Fibroblast of lung (primary cell): ENCODE data around the gene TMEM258.

Source experiments
- CTCF ChIP-seq, 2 donors: IDR thresholded peaks in 1 of 2; conservative IDR thresholded peaks in 1 of 2; 1 replicate in 1 of 2; 2 replicates in 1 of 2; pipeline ENCODE4 v1.5.1; 2011 to 2012; ENCODE audit warnings: low read length in 2 of 2, control low read depth in 1 of 2, inconsistent platforms in 1 of 2, low read depth in 1 of 2, mild to moderate bottlenecking in 1 of 2
- EZH2 ChIP-seq: IDR thresholded peaks from 2 replicates; pipeline ENCODE4 v1.5.1; 2012; ENCODE audit warnings: low read length, control low read depth, mild to moderate bottlenecking; ENCODE audit errors: missing control alignments

DNA sequence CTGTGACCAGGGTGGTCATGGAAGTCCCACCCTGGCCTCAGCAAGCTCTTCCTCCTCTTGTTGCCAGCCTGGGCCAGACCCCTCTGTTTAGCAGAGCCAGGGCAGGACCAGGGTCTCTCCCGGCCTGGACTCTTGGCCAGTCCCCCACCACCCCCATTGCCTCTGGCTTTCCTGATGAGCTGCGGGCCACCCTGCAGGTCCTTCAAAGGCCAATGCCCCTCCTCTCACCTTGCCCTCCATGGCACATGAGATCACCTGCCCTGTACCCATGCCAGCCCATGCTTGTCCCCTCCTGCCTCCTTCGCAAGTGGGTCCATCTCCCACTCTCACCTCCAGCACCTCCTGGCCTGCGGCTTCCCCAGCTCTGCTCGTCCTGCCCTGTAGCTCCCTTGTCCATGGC, 46.1 kb upstream of the TMEM258 start:
- TF ChIP-seq EZH2 (no peak), CTCF (conservative IDR thresholded peaks at IDR 0.05 in 1 of 2, IDR thresholded peaks at IDR 0.05 in 1 of 2; ENCODE audit: low read depth in 1 of 2, low read length in 2 of 2) (no peak)
